ENCODE results near the gene TBC1D22A. TPM values are rescaled to one million over a fixed set of nuclear protein-coding genes. Genes with fewer than 3 reads are reported as not detected.
"Not testable (repeated sequence)": the region's sequence is repeated elsewhere in the genome, so short reads cannot be mapped to it uniquely, and the experiment has no call there.

Gene TBC1D22A
- total and polyA plus RNA-seq, 8 donors = 13.3 to 53.1 (median 21.5) TPM

- Histone ChIP-seq H3K36me3 (peaks cover 11 to 60% (median 59%) of the 10 kb centered on the region in 4 donors), H3K4me3 (no peak overlapping the region), H3K9me3 (no peaks in the 10 kb centered on the region), H3K4me1 (peaks cover 0 to 3% (median 0%) of the 10 kb centered on the region in 4 donors), H3K27ac (no peak overlapping the region), H3K27me3 (no peaks in the 10 kb centered on the region)
- intact Hi-C loops (cut with DNase I; ENCODE audit: low total_unique reads) = no loop called here
- no peak for DNase-seq
- WGBS, 5 donors = 93 to 99% (median 98%) methylated on average over 10 of the region's 10 CpGs
- no peak for TF ChIP-seq EP300 (IDR thresholded peaks at IDR 0.05)
- TF ChIP-seq CTCF (IDR thresholded peaks at IDR 0.05) = no peak
- TF ChIP-seq POLR2A (IDR thresholded peaks at IDR 0.05) = no peak
- TF ChIP-seq POLR2AphosphoS5 (IDR thresholded peaks at IDR 0.05) = no peak
Measured at GRCh38 chr22:46976598-46976997, 214.1 kb downstream of the TBC1D22A start.

GRCh38 chr22:46977656-46978343 is 215.3 kb downstream of the TBC1D22A start:
- WGBS, 5 donors = 95 to 98% (median 97%) methylated on average over 14 of the region's 14 CpGs
- H3K4me1 ChIP-seq = no peaks in the 10 kb centered on the region

GRCh38 chr22:46978668-46979067 is 216.2 kb downstream of the TBC1D22A start:
- H3K4me3 ChIP-seq; H3K27me3 ChIP-seq; H3K27ac ChIP-seq; H3K4me1 ChIP-seq; H3K9me3 ChIP-seq; intact Hi-C loops (cut with DNase I; ENCODE audit: low total_unique reads); DNase-seq: not testable (repeated sequence)
- peaks cover 11 to 59% (median 56%) of the 10 kb centered on the region in 4 donors for H3K36me3 ChIP-seq
- whole genome bisulfite sequencing, 5 donors = 96 to 99% (median 97%) methylated on average over 12 of the region's 12 CpGs

More at GRCh38 chr22:46977656-46978343, 215.3 kb downstream of the TBC1D22A start:
- no peak for TF ChIP-seq POLR2A (IDR thresholded peaks at IDR 0.05)
- TF ChIP-seq EP300 (IDR thresholded peaks at IDR 0.05) = no peak
- TF ChIP-seq CTCF (IDR thresholded peaks at IDR 0.05) = no peak
- TF ChIP-seq POLR2AphosphoS5 (IDR thresholded peaks at IDR 0.05) = no peak
- H3K4me3 ChIP-seq = no peak overlapping the region
- no peak overlapping the region for H3K27ac ChIP-seq
- peaks cover 11 to 59% (median 56%) of the 10 kb centered on the region in 4 donors for H3K36me3 ChIP-seq
- H3K27me3 ChIP-seq = no peaks in the 10 kb centered on the region
- peak in 1 of 2 donors; percentile 24 for DNase-seq
- H3K9me3 ChIP-seq = no peaks in the 10 kb centered on the region
- intact Hi-C loops (cut with DNase I; ENCODE audit: low total_unique reads) = no loop called here

GRCh38 chr22:46979506-46979905 is 217.1 kb downstream of the TBC1D22A start:
- Histone ChIP-seq H3K36me3 (peaks cover 9 to 53% (median 49%) of the 10 kb centered on the region in 4 donors), H3K27ac (no peak overlapping the region), H3K27me3 (no peaks in the 10 kb centered on the region), H3K4me3 (no peak overlapping the region), H3K4me1 (no peaks in the 10 kb centered on the region), H3K9me3 (no peaks in the 10 kb centered on the region)
- no peak for TF ChIP-seq CTCF (IDR thresholded peaks at IDR 0.05)
- TF ChIP-seq EP300 (IDR thresholded peaks at IDR 0.05) = no peak
- TF ChIP-seq POLR2AphosphoS5 (IDR thresholded peaks at IDR 0.05) = no peak
- no peak for TF ChIP-seq POLR2A (IDR thresholded peaks at IDR 0.05)
- 95 to 97% (median 96%) methylated on average over 12 of the region's 12 CpGs for WGBS, 5 donors
- DNase-seq = no peak
- intact Hi-C loops (cut with DNase I; ENCODE audit: low total_unique reads) = no loop called here

- TF ChIP-seq POLR2A (IDR thresholded peaks at IDR 0.05) (no peak), EP300 (IDR thresholded peaks at IDR 0.05) (no peak), CTCF (IDR thresholded peaks at IDR 0.05) (no peak), POLR2AphosphoS5 (IDR thresholded peaks at IDR 0.05) (no peak)
- H3K27ac ChIP-seq = no peak overlapping the region
- 81 to 97% (median 95%) methylated on average over 3 of the region's 3 CpGs for WGBS, 5 donors
Measured at GRCh38 chr22:46980392-46980791, 217.9 kb downstream of the TBC1D22A start.

More at GRCh38 chr22:46980392-46980791, 217.9 kb downstream of the TBC1D22A start:
- no peaks in the 10 kb centered on the region for H3K9me3 ChIP-seq
- no peaks in the 10 kb centered on the region for H3K27me3 ChIP-seq
- H3K4me1 ChIP-seq = peaks cover 0 to 8% (median 0%) of the 10 kb centered on the region in 4 donors
- H3K4me3 ChIP-seq = no peak overlapping the region
- intact Hi-C loops (cut with DNase I; ENCODE audit: low total_unique reads) = no loop called here
- DNase-seq = no peak
- H3K36me3 ChIP-seq = peaks cover under 1 to 45% (median 41%) of the 10 kb centered on the region in 4 donors
